SU-DHL-6 (cell line): ENCODE measurements around the gene MAP3K20.

Experiments
- H2AFZ ChIP-seq: fragments of 200-600 bp; sonication (generic); 2 replicates; pipeline ENCODE4 v1.6.1; 2014; ENCODE audit warnings: low read depth, mild to moderate bottlenecking, moderate library complexity, mixed read lengths, antibody characterized with exemption, low read length; ENCODE audit not compliant: severe bottlenecking
- H3F3A ChIP-seq: fragments of 200-600 bp; shearing (Covaris generic); 2 replicates; pipeline ENCODE4 v1.6.0; 2016; ENCODE audit warnings: antibody characterized with exemption, mild to moderate bottlenecking; ENCODE audit not compliant: insufficient read depth
- H3K27ac ChIP-seq: fragments of 200-600 bp; sonication (generic); 2 replicates; pipeline ENCODE4 v1.5.1; 2016; ENCODE audit warnings: low read depth, mild to moderate bottlenecking, low read length, moderate library complexity, mixed read lengths
- H3K27me3 ChIP-seq: fragments of 200-600 bp; sonication (generic), shearing (Covaris generic); 2 replicates; pipeline ENCODE4 v1.6.0; 2014; ENCODE audit warnings: mild to moderate bottlenecking, low read length
- H3K36me3 ChIP-seq: fragments of 200-600 bp; sonication (generic); 2 replicates; pipeline ENCODE4 v1.6.1; 2014; ENCODE audit warnings: mild to moderate bottlenecking, low read length, mixed read lengths
- H3K4me2 ChIP-seq: fragments of 300-600, 200-600 bp; shearing (Covaris generic), sonication (generic); 2 replicates; pipeline ENCODE4 v1.6.0; 2014; ENCODE audit warnings: low read length, low read depth, mild to moderate bottlenecking; ENCODE audit not compliant: poor library complexity, severe bottlenecking
- H3K4me3 ChIP-seq: fragments of 200-600 bp; sonication (generic); 2 replicates; pipeline ENCODE4 v1.5.1; 2014; ENCODE audit warnings: antibody characterized with exemption, low read length, mild to moderate bottlenecking, mixed read lengths; ENCODE audit not compliant: insufficient read depth, poor library complexity, severe bottlenecking
- H3K79me2 ChIP-seq: fragments of 200-600 bp; sonication (generic); 2 replicates; pipeline ENCODE4 v1.6.1; 2014; ENCODE audit warnings: mild to moderate bottlenecking, low read length, moderate library complexity; ENCODE audit not compliant: insufficient read depth
- H3K9ac ChIP-seq: fragments of 200-600 bp; sonication (generic); 2 replicates; pipeline ENCODE4 v1.7.0; 2014; ENCODE audit warnings: mild to moderate bottlenecking, low read length
- H3K9me2 ChIP-seq: fragments of 200-600 bp; sonication (generic); replicated peaks from 2 replicates; pipeline ENCODE4 v1.6.1; 2014; ENCODE audit warnings: low read length; ENCODE audit not compliant: insufficient read depth
- H3K9me3 ChIP-seq: fragments of 200-600 bp; sonication (generic); 2 replicates; pipeline ENCODE4 v1.6.1; 2014; ENCODE audit warnings: low read length, mixed read lengths; ENCODE audit not compliant: insufficient read depth
- H4K20me1 ChIP-seq: fragments of 200-600 bp; sonication (generic); 2 replicates; pipeline ENCODE4 v1.6.1; 2014; ENCODE audit warnings: low read depth, mild to moderate bottlenecking, antibody characterized with exemption, low read length, moderate library complexity, mixed read lengths
- EZH2phosphoT487 ChIP-seq: fragments of 200-600 bp; sonication (generic), shearing (Covaris generic); conservative IDR thresholded peaks from 2 replicates; pipeline ENCODE4 v1.6.1; 2018; ENCODE audit warnings: mild to moderate bottlenecking, antibody characterized with exemption, low read length, moderate library complexity, mixed read lengths
- TF ChIP-seq, protein P1 (sequence below): fragments of 200-600 bp; sonication (generic); IDR thresholded peaks from one replicate; pipeline ENCODE4 v1.5.1; 2017; ENCODE audit warnings: antibody characterized with exemption, mild to moderate bottlenecking, low read length, moderate library complexity; ENCODE audit not compliant: insufficient read depth, poor library complexity, severe bottlenecking

MAP3K20 gene

GRCh38 chr2:173282795-173283545 is 207.3 kb downstream of the MAP3K20 start:
- Histone ChIP-seq H2AFZ (no peak overlapping the region), H3K36me3 (no peaks in the 10 kb centered on the region), H3K9me3 (no peaks in the 10 kb centered on the region), H4K20me1 (no peaks in the 10 kb centered on the region), H3K9me2 (no peaks in the 10 kb centered on the region), H3K27ac (no peak overlapping the region), H3K79me2 (no peaks in the 10 kb centered on the region), H3K9ac (no peak overlapping the region), H3F3A (no peaks in the 10 kb centered on the region), H3K27me3 (no peaks in the 10 kb centered on the region), H3K4me2 (no peak overlapping the region), H3K4me3 (no peak overlapping the region)
- no peak for TF ChIP-seq EZH2phosphoT487
- TF ChIP-seq, protein P1, sequence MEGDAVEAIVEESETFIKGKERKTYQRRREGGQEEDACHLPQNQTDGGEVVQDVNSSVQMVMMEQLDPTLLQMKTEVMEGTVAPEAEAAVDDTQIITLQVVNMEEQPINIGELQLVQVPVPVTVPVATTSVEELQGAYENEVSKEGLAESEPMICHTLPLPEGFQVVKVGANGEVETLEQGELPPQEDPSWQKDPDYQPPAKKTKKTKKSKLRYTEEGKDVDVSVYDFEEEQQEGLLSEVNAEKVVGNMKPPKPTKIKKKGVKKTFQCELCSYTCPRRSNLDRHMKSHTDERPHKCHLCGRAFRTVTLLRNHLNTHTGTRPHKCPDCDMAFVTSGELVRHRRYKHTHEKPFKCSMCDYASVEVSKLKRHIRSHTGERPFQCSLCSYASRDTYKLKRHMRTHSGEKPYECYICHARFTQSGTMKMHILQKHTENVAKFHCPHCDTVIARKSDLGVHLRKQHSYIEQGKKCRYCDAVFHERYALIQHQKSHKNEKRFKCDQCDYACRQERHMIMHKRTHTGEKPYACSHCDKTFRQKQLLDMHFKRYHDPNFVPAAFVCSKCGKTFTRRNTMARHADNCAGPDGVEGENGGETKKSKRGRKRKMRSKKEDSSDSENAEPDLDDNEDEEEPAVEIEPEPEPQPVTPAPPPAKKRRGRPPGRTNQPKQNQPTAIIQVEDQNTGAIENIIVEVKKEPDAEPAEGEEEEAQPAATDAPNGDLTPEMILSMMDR: no peak

- TF ChIP-seq EZH2phosphoT487: no peak
- TF ChIP-seq, protein P1: no peak
- H4K20me1 ChIP-seq: no peaks in the 10 kb centered on the region
- H3K36me3 ChIP-seq: no peaks in the 10 kb centered on the region
- H3K9me3 ChIP-seq: no peaks in the 10 kb centered on the region
- no peaks in the 10 kb centered on the region for H3F3A ChIP-seq
- no peaks in the 10 kb centered on the region for H3K27me3 ChIP-seq
- no peak overlapping the region for H3K4me2 ChIP-seq
- no peak overlapping the region for H3K9ac ChIP-seq
- H3K27ac ChIP-seq: no peak overlapping the region
- H3K4me3 ChIP-seq: no peak overlapping the region
- no peaks in the 10 kb centered on the region for H3K79me2 ChIP-seq
- H2AFZ ChIP-seq: peak overlapping the region; percentile 23
- no peaks in the 10 kb centered on the region for H3K9me2 ChIP-seq
Measured at GRCh38 chr2:173286153-173286809, 210.6 kb downstream of the MAP3K20 start.

- no peaks in the 10 kb centered on the region for H4K20me1 ChIP-seq
- H2AFZ ChIP-seq: no peak overlapping the region
- no peaks in the 10 kb centered on the region for H3K9me2 ChIP-seq
- no peak overlapping the region for H3K27ac ChIP-seq
- no peak overlapping the region for H3K4me2 ChIP-seq
- TF ChIP-seq, protein P1: no peak
- no peak for TF ChIP-seq EZH2phosphoT487
- no peaks in the 10 kb centered on the region for H3K27me3 ChIP-seq
- H3K4me3 ChIP-seq: no peak overlapping the region
- H3K9me3 ChIP-seq: no peaks in the 10 kb centered on the region
- no peaks in the 10 kb centered on the region for H3F3A ChIP-seq
- no peak overlapping the region for H3K9ac ChIP-seq
- no peaks in the 10 kb centered on the region for H3K79me2 ChIP-seq
- H3K36me3 ChIP-seq: no peaks in the 10 kb centered on the region
Measured at GRCh38 chr2:173287594-173287993, 211.9 kb downstream of the MAP3K20 start.
